Iris pigment epithelial cell (primary cell): ENCODE measurements around the gene MGAM2.
"Not testable (repeated sequence)": the region's sequence is repeated elsewhere in the genome, so short reads cannot be mapped to it uniquely, and the experiment has no call there.

ENCODE experiments used
- DNase-seq: peaks from one replicate; pipeline ENCODE4 v3.0.0-alpha.2; 2011; ENCODE audit warnings: low read depth

The MGAM2 gene

DNA sequence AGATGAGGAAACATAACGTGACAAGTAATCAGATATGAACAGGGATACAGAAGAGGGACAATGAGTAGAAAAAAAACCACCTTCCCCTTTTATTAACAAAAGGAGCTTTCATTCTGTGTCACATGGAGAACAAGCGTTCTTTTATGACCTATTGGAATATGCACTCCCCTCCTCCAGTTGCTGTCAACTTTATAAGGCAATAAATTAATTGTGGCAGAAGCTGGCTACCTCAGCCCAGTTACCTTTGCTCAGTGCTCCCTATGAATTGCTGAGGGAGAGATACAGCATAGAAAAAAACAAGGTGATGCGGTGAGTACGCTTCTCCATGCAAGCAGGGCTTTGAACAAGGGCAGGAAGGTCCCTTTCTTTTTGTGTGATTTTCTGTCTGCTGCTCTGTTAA is at the start of gene MGAM2:
Gene MGAM2, plus strand, starts transcription at position 220 of the 400 bp plus-strand sequence. CDS start 5,156 bp downstream, outside the sequence.
- DNase-seq, result no peak

DNA sequence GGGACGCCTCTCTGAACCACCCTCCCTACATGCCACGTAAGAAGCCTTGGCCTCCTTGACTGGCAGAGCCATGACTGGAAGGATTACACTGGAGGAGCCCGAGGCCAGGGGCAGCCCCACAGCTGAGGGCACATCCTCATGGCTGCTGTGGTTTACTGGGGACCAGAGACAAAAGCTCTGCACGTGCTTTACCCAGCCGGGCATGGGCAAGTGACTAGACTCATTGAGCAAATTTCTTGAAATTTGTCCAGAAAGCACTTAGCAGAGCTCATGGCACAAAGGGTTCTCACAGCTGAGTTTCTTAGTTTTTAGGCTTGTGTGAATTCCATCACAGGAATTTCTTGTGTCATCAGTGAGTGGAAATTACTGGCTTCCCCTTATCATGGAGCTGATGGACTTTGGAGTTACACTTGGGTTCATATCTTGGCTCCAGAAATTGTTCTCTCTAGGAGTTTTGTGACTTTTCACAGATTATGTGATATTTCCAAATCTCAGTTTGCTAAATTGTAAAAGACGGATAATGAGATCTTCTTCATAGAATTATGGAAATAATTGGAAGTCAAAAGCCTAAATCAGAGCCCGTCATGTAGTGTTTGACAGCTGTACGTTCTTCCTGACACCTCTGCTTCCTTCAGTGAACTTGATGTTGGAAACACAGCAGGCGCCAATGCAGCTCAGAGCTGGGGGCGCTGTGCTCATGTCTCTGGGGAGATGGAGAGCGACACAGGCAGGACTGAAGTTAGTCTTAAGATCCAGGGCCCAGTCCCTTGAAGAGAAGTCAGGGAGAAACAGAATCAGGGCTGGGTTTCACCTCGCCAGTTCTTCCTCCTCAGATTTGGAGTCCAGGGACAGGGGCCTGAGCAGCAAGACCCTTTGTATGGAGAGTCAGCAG is 47.7 kb upstream of the MGAM2 start:
- DNase-seq, result no peak

DNA sequence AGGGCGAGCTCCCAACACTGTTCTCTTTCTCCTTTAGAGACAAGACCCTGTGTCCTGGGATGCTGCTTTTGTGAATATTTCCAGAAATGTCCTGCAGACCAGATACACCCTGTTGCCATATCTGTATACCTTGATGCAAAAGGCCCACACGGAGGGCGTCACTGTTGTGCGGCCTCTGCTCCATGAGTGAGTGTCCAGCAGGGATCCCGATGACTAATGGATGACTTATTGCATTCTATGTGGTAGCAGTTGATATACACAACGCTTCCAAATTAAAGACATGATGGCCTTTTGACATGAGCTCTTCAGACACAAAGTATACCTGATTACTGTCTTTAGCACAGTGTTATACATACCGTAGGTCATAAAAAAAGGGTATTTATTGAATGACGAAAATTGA is 45.0 kb upstream of the MGAM2 start:
- DNase-seq, result no peak

GRCh38 chr7:142077762-142078161 is 33.8 kb upstream of the MGAM2 start:
- no peak for DNase-seq

DNA sequence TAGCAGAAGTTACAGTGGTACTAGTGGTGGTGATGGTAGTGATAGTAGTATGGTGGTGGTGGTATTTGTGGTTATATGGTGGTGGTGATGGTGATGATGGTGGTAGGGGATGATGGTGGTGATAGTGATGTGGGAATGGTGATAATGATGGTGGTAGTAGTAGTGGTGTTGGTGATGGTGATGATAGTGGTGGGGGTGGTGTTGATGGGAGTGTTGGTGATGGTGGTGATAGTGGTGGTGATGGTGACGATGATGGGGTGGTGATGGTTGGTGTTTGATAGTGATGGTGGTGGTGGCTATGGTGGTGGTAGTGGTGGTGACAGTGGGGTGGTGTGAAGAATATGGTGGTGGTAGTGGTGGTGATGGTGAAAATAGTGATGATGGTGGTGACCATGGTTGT is 27.9 kb upstream of the MGAM2 start:
- no peak for DNase-seq

DNA sequence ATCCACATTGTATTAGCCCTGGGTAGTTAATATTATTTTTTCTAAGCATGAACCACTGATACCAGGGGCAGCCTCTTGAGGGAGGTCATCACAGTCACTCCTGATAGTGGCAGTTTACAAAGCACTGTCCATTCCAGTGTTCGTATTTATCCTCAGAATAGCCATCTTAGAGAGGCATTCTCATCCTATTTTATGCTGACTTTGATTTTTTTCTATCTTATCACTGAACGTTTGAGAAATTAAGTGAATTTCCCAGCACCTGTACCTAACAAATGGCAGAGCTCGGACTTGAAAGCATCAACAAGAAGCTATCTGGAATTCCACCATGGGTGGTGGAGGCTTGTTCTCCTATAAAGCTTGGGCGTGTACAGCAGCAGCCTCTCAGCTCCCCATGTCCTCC is 26.1 kb upstream of the MGAM2 start:
- no peak for DNase-seq

- DNase-seq, result no peak
These were observed 23.4 kb upstream of the MGAM2 start for GRCh38 chr7:142088022-142088714.

GRCh38 chr7:142089035-142089434 is 22.5 kb upstream of the MGAM2 start:
- DNase-seq, result no peak

GRCh38 chr7:142091961-142092360 is 19.6 kb upstream of the MGAM2 start:
- DNase-seq, result no peak

GRCh38 chr7:142094861-142095260 is 16.7 kb upstream of the MGAM2 start:
- DNase-seq, result no peak

DNA sequence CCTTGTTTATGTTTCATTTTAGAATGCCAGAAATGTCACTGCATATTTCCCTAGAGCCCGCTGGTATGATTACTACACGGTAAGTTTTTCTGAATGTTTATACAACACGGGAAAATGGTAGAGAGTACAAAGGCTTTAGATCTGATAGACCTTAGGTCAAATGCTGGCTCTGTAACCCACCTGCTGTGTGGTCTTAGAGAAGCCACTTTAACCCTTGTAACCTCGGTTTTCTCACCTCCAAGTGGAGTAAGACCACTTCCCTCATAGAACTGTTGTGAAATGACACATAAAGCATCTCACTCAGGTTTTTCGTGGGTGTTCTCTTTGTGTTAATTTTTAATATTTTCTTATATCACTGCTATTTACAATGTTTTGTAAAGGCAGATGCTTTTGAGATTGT is 13.9 kb upstream of the MGAM2 start:
- DNase-seq, result no peak

DNA sequence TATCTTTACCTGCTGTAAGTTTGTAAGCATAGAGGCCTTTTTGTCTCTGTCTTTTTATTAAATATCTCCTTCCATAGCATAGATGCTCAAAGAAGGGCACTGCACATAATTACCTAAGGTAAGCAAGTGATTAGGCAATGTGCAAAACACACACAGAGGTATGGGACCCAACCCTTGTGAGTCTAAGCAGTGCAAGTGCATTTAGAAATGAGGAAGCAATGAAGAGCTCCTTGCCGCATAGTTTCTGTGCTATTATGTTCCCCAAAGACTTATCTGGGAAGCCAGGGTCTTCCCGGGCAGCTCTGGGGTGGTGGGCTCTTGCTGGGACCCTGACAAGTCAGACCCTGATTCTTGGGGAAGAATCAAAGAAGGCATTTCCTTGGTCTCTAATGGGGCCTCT is 13.5 kb upstream of the MGAM2 start:
- no peak for DNase-seq

- not testable (repeated sequence) for DNase-seq
These were observed 12.2 kb upstream of the MGAM2 start for GRCh38 chr7:142099347-142099746.

DNA sequence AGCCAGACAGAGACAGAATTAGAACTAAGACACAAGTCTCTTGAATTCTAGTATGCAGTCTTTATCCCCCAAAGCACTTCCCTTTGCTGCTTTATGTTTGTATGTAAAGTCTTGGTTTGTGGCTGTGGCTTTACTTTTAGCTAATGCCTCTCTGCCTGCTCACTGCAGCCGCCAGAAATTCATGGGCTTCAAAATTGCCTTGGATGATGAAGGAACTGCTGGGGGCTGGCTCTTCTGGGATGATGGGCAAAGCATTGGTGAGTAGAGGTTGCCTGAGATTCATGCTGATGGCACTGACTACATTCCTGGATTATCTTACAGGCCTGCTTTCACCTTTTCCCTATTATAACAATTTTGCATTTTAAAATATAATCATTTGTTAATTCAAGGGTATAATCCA is 10.9 kb upstream of the MGAM2 start:
- DNase-seq, result no peak

DNA sequence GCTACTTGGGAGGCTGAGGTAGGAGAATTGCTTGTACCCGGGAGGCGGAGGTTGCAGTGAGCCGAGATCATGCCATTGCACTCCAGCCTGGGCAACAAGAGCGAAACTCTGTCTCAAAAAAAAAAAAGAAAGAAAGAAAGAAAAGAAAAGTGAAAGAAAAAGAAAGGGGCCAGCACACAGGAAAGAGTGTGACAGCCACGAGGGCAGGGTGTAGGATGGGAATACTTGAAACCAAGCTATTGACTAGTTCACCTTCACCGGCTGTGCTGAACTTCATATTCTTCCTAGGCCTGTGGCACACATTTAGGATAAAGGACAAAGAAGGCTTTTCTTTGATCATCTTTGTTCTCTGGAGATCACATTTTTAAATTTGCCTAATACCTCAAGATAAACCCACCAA is 9.7 kb upstream of the MGAM2 start:
- DNase-seq, result not testable (repeated sequence)

DNA sequence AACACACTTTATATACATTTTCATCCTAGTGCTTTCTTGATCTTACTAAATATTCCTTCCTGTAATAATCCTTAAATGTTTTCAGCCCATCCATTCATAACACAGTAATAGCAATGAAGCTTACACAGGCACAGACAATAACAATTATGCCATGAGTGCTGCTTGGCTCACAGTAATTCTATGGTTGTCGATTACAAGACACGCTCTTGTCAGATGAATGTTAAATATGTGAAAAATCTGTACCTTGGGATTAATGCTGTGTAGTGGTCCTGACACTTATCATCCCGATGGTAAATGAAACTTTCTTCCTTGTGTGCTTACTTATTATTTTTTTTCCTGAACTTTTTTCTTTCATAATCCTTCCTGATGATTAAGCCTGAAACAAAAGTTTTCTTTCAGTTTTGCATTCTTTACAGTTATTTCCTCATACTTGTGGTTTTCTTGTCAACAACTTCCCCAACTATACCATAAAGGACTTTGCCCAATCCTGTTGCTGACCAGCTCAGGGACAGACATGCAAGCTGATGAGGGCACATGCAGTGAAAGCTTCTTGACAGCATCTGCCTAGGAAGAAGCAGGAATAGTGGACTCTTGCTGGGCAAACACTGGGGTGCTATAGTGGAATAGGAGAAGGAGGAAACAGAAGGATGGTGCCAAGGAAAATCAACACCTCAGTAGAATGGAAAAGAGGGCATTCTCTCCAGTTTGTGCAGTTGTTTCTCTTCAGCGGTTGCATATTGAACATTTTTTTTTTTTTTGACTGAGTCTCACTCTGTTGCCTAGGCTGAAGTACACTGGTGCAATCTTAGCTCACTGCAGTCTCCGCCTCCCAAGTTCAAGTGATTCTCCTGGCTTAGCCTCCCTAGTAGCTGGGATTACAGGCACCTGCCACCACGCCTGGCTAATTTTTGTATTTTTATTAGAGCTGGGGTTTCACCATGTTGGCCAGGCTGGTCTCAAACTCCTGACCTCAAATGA is 6.7 kb upstream of the MGAM2 start:
- peak; percentile 2 for DNase-seq

GRCh38 chr7:142108728-142109505 is 2.6 kb upstream of the MGAM2 start:
- DNase-seq, result no peak

- no peak for DNase-seq
These were observed 1.4 kb upstream of the MGAM2 start for GRCh38 chr7:142110098-142110497.

GRCh38 chr7:142110638-142111037 is 880 bp upstream of the MGAM2 start:
- DNase-seq, result no peak

GRCh38 chr7:142112086-142112485 is 568 bp downstream of the MGAM2 start:
- DNase-seq, result no peak

DNA sequence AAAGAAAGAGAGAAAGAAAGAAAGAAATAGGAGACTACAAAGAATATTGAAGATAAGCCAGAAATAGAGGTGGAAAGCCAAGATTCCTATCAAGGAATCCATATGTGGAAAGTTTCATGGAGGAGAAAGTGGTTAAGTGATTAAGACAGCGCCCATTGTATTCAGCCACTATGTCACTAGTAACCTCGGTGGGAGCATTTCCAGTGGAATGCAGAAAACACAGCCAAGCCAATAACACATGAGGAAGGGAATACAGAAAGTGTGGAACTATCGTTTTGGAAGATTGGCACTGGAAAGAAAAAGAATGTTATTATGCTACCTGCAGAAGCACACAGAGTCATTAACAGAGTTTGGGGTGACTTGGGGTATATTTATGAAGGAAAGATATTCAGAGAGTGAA is 2.7 kb downstream of the MGAM2 start:
- no peak for DNase-seq
